GM18870 (cell line): ENCODE data around the gene SPATA2.

Experiments used
- ATAC-seq: cut with Tn5 transposase; IDR thresholded peaks from one replicate; pipeline ENCODE4 v1.9.1; 2021; ENCODE audit warnings: moderate library complexity; ENCODE audit not compliant: unreplicated experiment

SPATA2 gene

DNA sequence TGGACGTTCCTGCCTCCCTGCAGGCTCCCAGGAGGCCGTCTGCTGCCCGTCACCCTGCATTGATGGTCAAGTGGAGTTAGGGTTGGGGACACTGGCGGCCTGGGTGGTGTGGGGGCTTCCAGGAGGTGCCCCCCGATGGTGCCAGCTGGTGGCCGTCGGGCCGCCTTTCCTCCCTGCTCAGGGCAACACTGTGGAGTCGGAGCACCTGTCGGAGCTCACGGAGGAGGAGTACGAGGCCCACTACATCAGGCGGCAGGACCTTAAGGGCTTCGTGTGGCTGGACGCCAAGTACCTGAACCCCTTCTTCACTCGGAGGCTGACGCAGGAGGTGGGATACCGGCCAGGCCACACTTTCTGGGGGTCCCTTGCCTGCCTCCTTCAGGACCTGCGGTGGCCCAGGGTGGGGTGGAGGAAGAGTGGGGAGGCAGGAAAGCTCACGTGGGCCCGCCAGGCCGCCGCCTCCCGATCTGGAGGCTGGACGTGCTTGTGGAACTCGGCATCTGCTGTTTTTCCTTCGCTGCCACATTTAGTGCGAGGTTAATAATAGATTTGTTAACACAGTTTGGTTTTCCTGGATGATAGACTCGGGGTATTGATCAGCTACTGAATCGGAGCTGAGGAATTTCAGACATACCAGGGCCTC, 28.6 kb downstream of the SPATA2 start:
- no peak for ATAC-seq

DNA sequence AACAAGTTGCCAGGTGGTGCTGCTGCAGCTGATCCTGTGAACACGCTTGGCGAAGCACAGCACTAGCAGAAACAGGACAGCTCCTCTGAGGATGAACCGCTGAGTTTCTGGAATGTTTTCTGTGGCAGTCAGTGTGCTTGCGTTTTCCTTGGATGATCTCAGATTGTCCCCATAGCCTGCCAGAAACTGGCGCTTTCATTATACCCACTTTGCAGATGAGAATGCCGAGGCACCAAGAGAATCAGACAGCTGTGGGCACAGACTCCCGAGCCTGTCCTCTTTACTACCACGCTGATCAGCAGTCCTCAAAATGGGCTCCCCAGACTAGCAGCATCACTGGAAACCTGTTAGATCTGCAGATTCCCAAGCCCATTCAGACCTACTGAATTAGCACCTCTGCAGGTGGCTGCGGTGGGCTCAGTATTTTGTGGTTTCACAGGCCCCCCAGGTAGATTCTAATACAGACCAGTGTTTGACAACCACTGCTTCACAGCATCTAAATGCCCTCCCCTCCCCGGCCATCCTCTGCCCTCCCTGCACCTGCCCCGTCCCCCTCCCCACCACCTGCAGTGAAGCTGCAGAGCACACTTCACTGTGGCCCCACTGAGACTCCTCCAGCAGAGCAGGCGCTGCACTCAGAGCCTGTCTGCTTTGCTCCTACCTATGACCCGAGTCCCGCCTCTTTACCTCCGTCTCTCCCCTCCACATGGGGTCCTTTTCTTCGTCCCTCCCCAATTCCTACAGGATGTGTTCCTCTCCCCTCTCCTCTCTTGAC, 29.6 kb downstream of the SPATA2 start:
- no peak for ATAC-seq

DNA sequence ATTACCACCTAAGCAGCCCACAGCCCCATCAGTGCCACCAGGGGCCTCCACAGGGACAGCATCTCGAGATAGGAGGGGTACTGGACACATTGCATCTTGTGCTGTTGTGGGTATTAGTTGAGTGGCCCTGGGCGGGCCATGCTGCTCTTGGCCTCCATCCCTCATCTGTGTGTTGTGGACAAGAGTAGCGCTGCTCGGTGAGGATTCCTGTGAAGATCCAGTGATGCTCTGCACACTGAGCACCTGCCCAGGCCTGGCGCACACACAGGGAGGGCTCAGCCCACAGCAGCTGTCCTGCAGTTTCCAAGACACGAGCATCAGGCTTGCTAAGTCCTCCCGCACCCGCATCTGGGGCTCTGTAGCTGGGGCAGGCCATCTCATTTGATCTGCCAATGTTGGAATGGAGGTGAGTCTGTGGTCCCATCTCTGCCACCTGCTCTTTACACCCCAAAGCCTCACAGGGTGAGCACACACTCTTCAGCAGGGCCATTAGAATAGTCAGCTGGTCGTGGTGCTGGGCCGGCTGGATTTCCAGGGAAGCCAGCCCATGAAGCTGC, 32.0 kb downstream of the SPATA2 start:
- no peak for ATAC-seq

GRCh38 chr20:49882171-49882970, 33.0 kb downstream of the SPATA2 start:
- no peak for ATAC-seq

DNA sequence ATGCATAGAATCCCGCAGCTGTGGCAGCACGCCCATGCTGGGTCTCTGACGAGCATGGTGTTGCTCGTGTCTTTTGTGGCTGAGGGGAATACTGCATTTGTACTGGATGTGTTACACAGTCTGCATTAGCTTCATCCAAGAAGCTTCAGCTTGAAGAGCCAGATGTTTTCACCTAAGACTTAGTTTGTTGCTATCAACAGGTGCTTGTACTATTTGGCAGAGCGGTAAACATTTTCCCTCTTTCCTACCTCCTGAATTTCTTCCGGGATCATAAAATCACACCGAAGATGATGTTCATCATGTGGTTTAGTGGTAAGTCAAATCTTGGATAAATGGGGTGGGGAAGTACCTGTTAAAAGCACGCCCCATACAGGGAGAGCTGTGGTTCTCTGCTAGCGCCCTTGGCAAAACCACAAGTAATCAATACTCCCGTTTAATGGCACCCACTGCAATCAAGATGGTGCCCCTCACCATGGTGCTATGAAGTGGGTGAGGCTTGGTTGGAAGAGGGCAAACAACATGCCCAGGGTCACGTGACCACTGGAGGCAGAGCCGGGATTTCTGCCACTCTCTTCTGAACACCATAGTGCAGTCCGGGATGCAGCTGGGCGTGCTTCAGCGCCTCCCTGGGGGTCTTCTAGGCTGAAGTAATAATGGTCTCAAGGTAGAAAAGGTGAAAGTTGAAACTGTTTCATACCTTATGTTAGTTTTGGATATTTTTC, 34.4 kb downstream of the SPATA2 start:
- ATAC-seq = no peak

- no peak for ATAC-seq
Measured at GRCh38 chr20:49880177-49880576, 35.2 kb downstream of the SPATA2 start.

- no peak for ATAC-seq
Measured at GRCh38 chr20:49878977-49879376, 36.4 kb downstream of the SPATA2 start.

GRCh38 chr20:49877386-49877921, 37.9 kb downstream of the SPATA2 start:
- ATAC-seq = no peak

DNA sequence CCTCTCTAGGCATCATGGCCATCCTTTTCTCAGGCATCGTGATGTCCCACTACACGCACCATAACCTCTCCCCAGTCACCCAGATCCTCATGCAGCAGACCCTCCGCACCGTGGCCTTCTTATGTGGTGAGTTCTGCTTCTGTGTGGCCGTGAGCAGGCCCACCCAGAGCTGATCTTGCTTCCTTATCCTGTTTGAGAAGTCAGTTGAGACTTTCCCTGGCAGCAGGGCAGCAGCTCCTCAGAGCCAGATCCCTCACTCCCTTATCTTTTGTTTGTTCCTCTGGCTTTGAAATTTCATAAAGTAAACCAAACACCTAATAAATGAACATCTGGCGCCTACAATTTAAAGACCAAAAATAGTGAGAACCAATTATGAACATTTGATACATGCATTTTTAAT, 40.6 kb downstream of the SPATA2 start:
- no peak for ATAC-seq

DNA sequence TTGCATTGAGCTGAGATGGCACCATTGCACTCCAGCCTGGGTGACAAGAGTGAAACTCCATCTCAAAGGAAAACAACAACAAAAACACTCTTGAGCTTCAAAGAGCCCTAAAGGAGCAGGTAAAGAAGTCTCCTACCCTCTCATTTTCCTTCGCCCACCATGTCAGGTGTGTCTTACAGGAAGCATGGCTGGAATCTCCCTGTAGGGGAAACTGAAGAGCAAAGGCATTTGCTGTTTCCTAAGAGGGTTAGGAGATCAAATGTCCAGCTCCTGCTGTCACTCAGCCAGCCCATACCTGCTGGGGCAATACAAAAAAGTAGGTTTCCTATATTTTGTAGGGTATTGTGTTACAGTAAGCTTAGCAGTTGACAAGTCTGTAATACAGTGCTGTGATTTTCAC, 43.3 kb downstream of the SPATA2 start:
- ATAC-seq = no peak

- ATAC-seq = no peak
Measured at GRCh38 chr20:49871391-49871948, 43.9 kb downstream of the SPATA2 start.

- ATAC-seq = no peak
Measured at GRCh38 chr20:49870261-49870660, 45.1 kb downstream of the SPATA2 start.

DNA sequence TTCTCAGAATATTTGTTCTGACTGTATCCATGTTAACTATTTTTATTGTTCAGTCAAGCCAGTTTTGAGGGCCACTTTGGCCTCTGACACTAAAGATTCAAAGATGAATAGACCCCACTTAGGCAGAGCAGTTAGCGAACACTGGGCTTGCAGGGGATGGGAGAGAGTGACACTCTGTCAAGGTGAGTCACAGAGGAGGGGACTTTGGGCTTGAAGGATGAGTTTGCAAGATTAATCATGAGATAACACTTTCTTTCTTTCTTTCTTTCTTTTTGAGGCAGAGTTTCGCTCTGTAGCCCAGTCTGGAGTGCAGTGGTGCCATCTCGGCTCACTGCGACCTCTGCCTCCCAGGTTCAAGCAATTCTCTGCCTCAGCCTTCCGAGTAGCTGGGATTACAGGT, 46.4 kb downstream of the SPATA2 start:
- no peak for ATAC-seq

DNA sequence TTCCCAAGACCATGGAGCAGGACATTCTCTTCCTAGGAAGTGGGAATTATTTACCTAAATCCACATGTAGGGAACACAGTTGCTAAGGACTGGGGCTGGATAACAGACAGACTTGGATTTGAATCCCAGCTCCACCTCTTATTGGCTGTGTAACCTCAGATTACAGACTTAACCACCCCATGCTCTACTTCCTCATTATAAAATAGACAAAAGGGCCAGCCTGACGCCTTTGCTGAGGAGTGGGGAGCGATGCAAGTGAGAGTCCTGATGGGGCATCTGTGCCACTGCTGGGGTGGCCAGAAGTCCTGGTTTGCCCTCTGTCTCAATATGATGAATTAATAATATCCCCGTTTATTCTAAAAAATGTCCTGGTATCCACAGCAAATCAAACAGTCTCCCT, 46.8 kb downstream of the SPATA2 start:
- ATAC-seq = no peak

- no peak for ATAC-seq
Measured at GRCh38 chr20:49867453-49868215, 47.7 kb downstream of the SPATA2 start.

GRCh38 chr20:49866051-49866450, 49.3 kb downstream of the SPATA2 start:
- no peak for ATAC-seq

- no peak for ATAC-seq
Measured at GRCh38 chr20:49865559-49865958, 49.8 kb downstream of the SPATA2 start.

DNA sequence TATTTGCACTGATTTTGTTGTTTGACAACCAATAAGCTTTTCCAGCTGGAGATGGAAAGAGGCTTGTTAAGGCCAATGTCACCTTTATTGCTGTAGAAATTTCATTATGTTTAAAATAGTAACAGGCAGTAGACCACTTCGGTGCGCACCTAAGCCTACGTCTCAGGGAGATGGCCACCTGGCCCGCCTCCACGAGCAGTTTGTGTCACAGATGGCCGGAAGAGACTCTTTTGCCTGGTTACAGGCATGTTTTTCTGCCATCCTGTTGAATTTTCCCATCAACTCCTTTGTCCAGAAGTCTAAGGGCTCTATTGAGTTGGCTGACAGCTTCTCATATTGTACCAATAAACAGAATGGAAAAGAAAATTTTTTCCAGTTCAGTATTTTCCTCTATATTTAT, 51.7 kb downstream of the SPATA2 start:
- ATAC-seq = no peak

DNA sequence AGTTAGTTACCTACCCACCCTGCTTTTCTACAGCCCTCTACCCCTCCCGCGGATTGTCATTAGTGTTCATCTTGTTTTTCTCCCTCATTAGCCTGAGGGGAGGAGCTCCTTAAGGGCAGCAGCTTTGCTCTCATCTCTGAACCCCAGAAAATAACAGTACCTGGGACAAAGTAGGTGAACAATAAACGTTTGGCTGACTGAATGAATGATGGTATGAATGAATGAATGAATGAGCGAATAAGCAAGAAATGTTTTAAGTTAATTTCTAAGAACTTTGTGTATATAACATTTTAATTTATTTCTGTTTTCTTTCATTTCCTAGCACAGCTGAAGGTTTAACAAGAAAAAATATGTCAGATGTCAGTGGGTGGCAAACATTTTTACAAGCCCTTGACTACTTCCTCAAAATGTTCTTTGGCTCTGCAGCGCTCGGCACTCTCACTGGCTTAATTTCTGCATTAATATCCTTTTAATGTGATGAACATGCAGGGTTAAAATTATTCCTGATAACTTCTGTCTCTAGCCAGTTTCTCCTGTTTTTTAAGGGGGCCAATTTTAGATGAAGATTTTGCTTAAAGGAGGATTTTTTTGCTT, 52.6 kb downstream of the SPATA2 start:
- ATAC-seq = no peak
